Fibroblast of the aortic adventitia (primary cell): ENCODE results near the gene TMEM151B. TPM values are rescaled to one million over a fixed set of nuclear protein-coding genes. Genes with fewer than 3 reads are reported as not detected.

Source experiments
- DNase-seq: peaks from one replicate; pipeline ENCODE4 v3.0.0-alpha.2; 2010; ENCODE audit warnings: low read depth
- H3K4me3 ChIP-seq: 2 replicates; pipeline ENCODE4 v1.5.1; 2011; ENCODE audit warnings: low read depth, mild to moderate bottlenecking, control low read depth, low read length, moderate library complexity
- CTCF ChIP-seq: IDR thresholded peaks from 2 replicates; pipeline ENCODE4 v1.5.1; 2011; ENCODE audit warnings: mild to moderate bottlenecking, low read length, control low read depth, inconsistent platforms; ENCODE audit not compliant: insufficient read depth
- total RNA-seq: library from RNA; depleted of rRNA; stranded (reverse); fragments of >200 nt; gene quantifications from 2 replicates; pipeline ENCODE4 v1.2.3, GENCODE V29; 2012; ENCODE audit warnings: low replicate concordance

Gene TMEM151B
- total RNA-seq, 1 donor, result not detected

GRCh38 chr6:44294832-44295791 is 24.9 kb downstream of the TMEM151B start:
- no peak overlapping the region for H3K4me3 ChIP-seq
- no peak for TF ChIP-seq CTCF
- DNase-seq, result no peak

GRCh38 chr6:44297063-44298038 is 27.1 kb downstream of the TMEM151B start:
- H3K4me3 ChIP-seq, result peak overlapping the region; percentile 50
- peak; percentile 7 for DNase-seq
- no peak for TF ChIP-seq CTCF

GRCh38 chr6:44298055-44298803 is 28.0 kb downstream of the TMEM151B start:
- no peak overlapping the region for H3K4me3 ChIP-seq
- no peak for DNase-seq
- no peak for TF ChIP-seq CTCF

- TF ChIP-seq CTCF, result no peak
- no peak for DNase-seq
These were observed 28.6 kb downstream of the TMEM151B start for GRCh38 chr6:44298864-44299263.

GRCh38 chr6:44300292-44300823 is 30.1 kb downstream of the TMEM151B start:
- TF ChIP-seq CTCF, result no peak
- no peak overlapping the region for H3K4me3 ChIP-seq
- no peak for DNase-seq

More at GRCh38 chr6:44298864-44299263, 28.6 kb downstream of the TMEM151B start:
- no peak overlapping the region for H3K4me3 ChIP-seq

- TF ChIP-seq CTCF, result no peak
- H3K4me3 ChIP-seq, result no peak overlapping the region
- no peak for DNase-seq
These were observed 30.9 kb downstream of the TMEM151B start for GRCh38 chr6:44301106-44301505.
